ENCODE measurements around the gene CELF4. TPM values are rescaled to one million over a fixed set of nuclear protein-coding genes. Genes with fewer than 3 reads are reported as not detected.

Gene CELF4
- total and polyA plus RNA-seq, 2 donors (not counting 1 experiment from before 2014, with no cell fraction given), result 0.17 TPM; not detected in 1

DNA sequence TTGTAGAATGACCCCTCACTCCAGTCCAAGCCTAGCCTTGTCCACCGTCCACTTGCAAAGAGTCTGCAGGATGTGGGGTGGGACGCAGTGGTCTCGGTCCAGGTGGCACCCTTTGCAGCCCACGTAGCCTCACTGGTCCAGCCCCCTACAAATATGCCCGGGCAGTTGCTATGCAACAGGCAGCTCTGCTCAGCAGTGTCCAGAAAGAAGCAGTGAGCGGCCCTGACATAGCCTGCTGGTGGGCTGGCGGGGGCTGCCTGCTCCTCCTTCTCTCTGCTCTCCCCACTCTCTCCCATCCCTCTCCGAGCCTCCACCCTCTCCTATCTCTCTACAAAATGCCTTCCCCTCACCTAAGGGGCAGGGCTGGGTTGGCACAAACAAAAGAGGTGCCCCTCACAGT, 233.4 kb downstream of the CELF4 start:
- Histone ChIP-seq H3K4me1 (ENCODE audit: control insufficient read depth, extremely low read depth, insufficient read depth, low read length) (no peaks in the 10 kb centered on the region), H2AFZ (ENCODE audit: low read length) (no peak overlapping the region)

DNA sequence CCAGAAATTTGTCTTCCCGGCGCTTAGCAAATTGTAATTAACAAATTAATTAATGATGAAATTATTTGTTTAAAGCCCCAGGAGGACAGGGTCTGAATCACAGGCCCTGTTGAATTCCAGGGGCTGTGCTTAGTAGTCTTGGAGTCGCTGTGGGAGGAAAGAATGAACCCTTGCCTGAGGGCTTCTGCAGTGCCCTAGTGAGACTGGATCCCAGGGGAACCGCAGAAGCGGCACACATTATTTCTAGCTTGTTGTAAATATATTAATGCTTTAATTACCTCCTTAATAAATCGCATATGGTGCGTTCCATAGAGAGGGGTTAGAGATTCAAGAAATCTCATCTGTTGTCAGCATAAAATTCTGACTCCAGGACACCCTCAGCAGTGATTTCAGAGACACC, 235.4 kb downstream of the CELF4 start:
- TF ChIP-seq EZH2 (IDR thresholded peaks at IDR 0.05; ENCODE audit: low read length, missing control alignments), result no peak
- TF ChIP-seq, protein P1, sequence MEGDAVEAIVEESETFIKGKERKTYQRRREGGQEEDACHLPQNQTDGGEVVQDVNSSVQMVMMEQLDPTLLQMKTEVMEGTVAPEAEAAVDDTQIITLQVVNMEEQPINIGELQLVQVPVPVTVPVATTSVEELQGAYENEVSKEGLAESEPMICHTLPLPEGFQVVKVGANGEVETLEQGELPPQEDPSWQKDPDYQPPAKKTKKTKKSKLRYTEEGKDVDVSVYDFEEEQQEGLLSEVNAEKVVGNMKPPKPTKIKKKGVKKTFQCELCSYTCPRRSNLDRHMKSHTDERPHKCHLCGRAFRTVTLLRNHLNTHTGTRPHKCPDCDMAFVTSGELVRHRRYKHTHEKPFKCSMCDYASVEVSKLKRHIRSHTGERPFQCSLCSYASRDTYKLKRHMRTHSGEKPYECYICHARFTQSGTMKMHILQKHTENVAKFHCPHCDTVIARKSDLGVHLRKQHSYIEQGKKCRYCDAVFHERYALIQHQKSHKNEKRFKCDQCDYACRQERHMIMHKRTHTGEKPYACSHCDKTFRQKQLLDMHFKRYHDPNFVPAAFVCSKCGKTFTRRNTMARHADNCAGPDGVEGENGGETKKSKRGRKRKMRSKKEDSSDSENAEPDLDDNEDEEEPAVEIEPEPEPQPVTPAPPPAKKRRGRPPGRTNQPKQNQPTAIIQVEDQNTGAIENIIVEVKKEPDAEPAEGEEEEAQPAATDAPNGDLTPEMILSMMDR (conservative IDR thresholded peaks at IDR 0.05 in 1 of 2, IDR thresholded peaks at IDR 0.05 in 1 of 2; ENCODE audit: low read depth in 1 of 2, low read length in 2 of 2), result no peak
- no peaks in the 10 kb centered on the region for H3K4me1 ChIP-seq (ENCODE audit: control insufficient read depth, extremely low read depth, insufficient read depth, low read length)
- no peak overlapping the region for H3K4me2 ChIP-seq (ENCODE audit: extremely low read depth, insufficient read depth, low read length)
- no peaks in the 10 kb centered on the region for H3K27me3 ChIP-seq (ENCODE audit: control insufficient read depth, insufficient read depth, low read length)
- H3K9me3 ChIP-seq (ENCODE audit: control insufficient read depth, insufficient read depth, low read depth, low read length), result no peaks in the 10 kb centered on the region
- no peaks in the 10 kb centered on the region for H3K36me3 ChIP-seq (ENCODE audit: control insufficient read depth, insufficient read depth, low read length)
- no peaks in the 10 kb centered on the region for H4K20me1 ChIP-seq (ENCODE audit: control insufficient read depth, extremely low read depth, insufficient read depth, low read length)
- no peak overlapping the region for H3K9ac ChIP-seq (ENCODE audit: insufficient read depth, low read length)
- no peaks in the 10 kb centered on the region for H3K79me2 ChIP-seq (ENCODE audit: control insufficient read depth, insufficient read depth, low read length)
- H2AFZ ChIP-seq (ENCODE audit: low read length), result no peak overlapping the region
- no peak for DNase-seq (ENCODE audit: low read depth in 2 of 2)
- H3K4me3 ChIP-seq (replicated peaks in 1 of 4; ENCODE audit: control extremely low read depth in 1 of 4, insufficient read depth in 1 of 4, low read depth in 3 of 4, low read length in 4 of 4), result no peak overlapping the region
- no peak overlapping the region for H3K27ac ChIP-seq (ENCODE audit: insufficient read depth, low read length)

More for the DNA sequence above, 233.4 kb downstream of the CELF4 start:
- Histone ChIP-seq H3K4me3 (replicated peaks in 1 of 4; ENCODE audit: control extremely low read depth in 1 of 4, insufficient read depth in 1 of 4, low read depth in 3 of 4, low read length in 4 of 4) (no peak overlapping the region), H3K4me2 (ENCODE audit: extremely low read depth, insufficient read depth, low read length) (no peak overlapping the region), H3K36me3 (ENCODE audit: control insufficient read depth, insufficient read depth, low read length) (no peaks in the 10 kb centered on the region), H3K9ac (ENCODE audit: insufficient read depth, low read length) (no peak overlapping the region), H3K79me2 (ENCODE audit: control insufficient read depth, insufficient read depth, low read length) (no peaks in the 10 kb centered on the region), H3K27ac (ENCODE audit: insufficient read depth, low read length) (no peak overlapping the region), H3K9me3 (ENCODE audit: control insufficient read depth, insufficient read depth, low read depth, low read length) (no peaks in the 10 kb centered on the region), H4K20me1 (ENCODE audit: control insufficient read depth, extremely low read depth, insufficient read depth, low read length) (no peaks in the 10 kb centered on the region), H3K27me3 (ENCODE audit: control insufficient read depth, insufficient read depth, low read length) (no peaks in the 10 kb centered on the region)
- no peak for TF ChIP-seq EZH2 (IDR thresholded peaks at IDR 0.05; ENCODE audit: low read length, missing control alignments)
- TF ChIP-seq, protein P1 (conservative IDR thresholded peaks at IDR 0.05 in 1 of 2, IDR thresholded peaks at IDR 0.05 in 1 of 2; ENCODE audit: low read depth in 1 of 2, low read length in 2 of 2), result no peak
- no peak for DNase-seq (ENCODE audit: low read depth in 2 of 2)

DNA sequence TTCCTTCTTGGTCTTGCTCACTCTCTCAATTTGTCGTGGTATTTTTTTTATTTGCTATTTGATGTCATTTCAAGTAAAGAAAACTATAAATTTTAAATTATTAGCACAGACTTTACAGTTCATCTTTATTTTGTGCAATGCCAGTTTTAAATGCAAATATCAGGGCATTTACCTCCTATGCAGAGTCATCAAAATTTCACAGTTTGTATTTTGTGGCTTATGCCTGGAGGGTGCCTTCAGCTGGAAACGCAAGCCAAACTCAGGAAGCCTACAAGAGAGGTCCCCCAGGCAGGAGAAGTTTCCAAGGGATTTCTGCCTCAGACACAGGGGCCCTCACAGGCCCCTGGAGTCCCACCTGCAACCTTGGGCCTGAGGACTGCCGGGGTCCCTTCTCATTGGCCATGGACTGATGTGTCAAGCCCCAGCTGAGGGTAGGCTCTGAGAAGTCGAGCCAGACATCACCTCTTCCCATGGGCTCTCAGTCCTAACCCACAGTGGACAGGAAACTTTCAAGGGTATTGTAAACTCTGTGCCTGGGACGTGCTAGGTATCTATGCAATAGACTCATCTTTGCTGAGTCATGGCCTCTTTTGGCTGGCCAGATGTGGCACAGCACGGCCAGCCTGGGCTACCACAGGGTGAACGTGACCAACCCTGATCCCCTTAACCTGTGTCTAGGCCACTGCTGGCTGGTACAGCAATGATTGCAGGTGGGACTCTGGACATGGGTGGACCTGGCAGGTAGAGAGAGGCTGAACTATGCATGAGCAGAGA, 236.5 kb downstream of the CELF4 start:
- TF ChIP-seq EZH2 (IDR thresholded peaks at IDR 0.05; ENCODE audit: low read length, missing control alignments), result no peak
- TF ChIP-seq, protein P1 (conservative IDR thresholded peaks at IDR 0.05 in 1 of 2, IDR thresholded peaks at IDR 0.05 in 1 of 2; ENCODE audit: low read depth in 1 of 2, low read length in 2 of 2), result no peak
- Histone ChIP-seq H4K20me1 (ENCODE audit: control insufficient read depth, extremely low read depth, insufficient read depth, low read length) (no peaks in the 10 kb centered on the region), H3K27me3 (ENCODE audit: control insufficient read depth, insufficient read depth, low read length) (no peaks in the 10 kb centered on the region), H3K36me3 (ENCODE audit: control insufficient read depth, insufficient read depth, low read length) (no peaks in the 10 kb centered on the region), H3K4me3 (replicated peaks in 1 of 4; ENCODE audit: control extremely low read depth in 1 of 4, insufficient read depth in 1 of 4, low read depth in 3 of 4, low read length in 4 of 4) (no peak overlapping the region), H2AFZ (ENCODE audit: low read length) (no peak overlapping the region), H3K27ac (ENCODE audit: insufficient read depth, low read length) (no peak overlapping the region), H3K9me3 (ENCODE audit: control insufficient read depth, insufficient read depth, low read depth, low read length) (no peaks in the 10 kb centered on the region), H3K9ac (ENCODE audit: insufficient read depth, low read length) (no peak overlapping the region), H3K4me1 (ENCODE audit: control insufficient read depth, extremely low read depth, insufficient read depth, low read length) (no peaks in the 10 kb centered on the region), H3K4me2 (ENCODE audit: extremely low read depth, insufficient read depth, low read length) (no peak overlapping the region), H3K79me2 (ENCODE audit: control insufficient read depth, insufficient read depth, low read length) (no peaks in the 10 kb centered on the region)
- no peak for DNase-seq (ENCODE audit: low read depth in 2 of 2)
